Activated T-helper 2 cell treated with anti-CD3 and anti-CD28 coated beads, Interferon-gamma antibody, Interleukin-2, Interleukin-4, amounts not matched to agents 10 μg/mL and 5 μg/mL and 100 μg/mL, durations not matched to agents 14 hours and 24 hours and 36 hours (primary cell): ENCODE data around the gene SPATA6L. TPM values are rescaled to one million over a fixed set of nuclear protein-coding genes. Genes with fewer than 3 reads are reported as not detected.

Source experiments
- DNase-seq: peaks from one replicate; pipeline ENCODE4 v3.0.0; 2021; ENCODE audit warnings: low spot score
- H3K27ac Mint-ChIP-seq: one replicate; pipeline ENCODE4 v1.8.0; 2021; ENCODE audit warnings: mixed read lengths
- H3K27me3 Mint-ChIP-seq: one replicate; pipeline ENCODE4 v1.8.0; 2021; ENCODE audit warnings: low read depth, mixed read lengths
- H3K36me3 Mint-ChIP-seq: one replicate; pipeline ENCODE4 v1.8.0; 2021; ENCODE audit warnings: low read depth, mixed read lengths
- H3K4me1 Mint-ChIP-seq: one replicate; pipeline ENCODE4 v1.8.0; 2021; ENCODE audit warnings: low read depth, mixed read lengths
- H3K4me3 Mint-ChIP-seq: one replicate; pipeline ENCODE4 v1.8.0; 2021; ENCODE audit warnings: low read depth, mild to moderate bottlenecking, moderate library complexity, mixed read lengths
- H3K9me3 Mint-ChIP-seq: one replicate; pipeline ENCODE4 v1.8.0; 2021; ENCODE audit warnings: mixed read lengths
- intact Hi-C: fragments of 100-400 bp; cut with micrococcal nuclease; formaldehyde crosslinking; loops from one replicate; pipeline ENCODE4 v1.15.1; 2023
- total RNA-seq: library from RNA; stranded (reverse); gene quantifications from 2 replicates; pipeline ENCODE4 v1.2.3, GENCODE V29; 2022

SPATA6L gene
- total RNA-seq, 1 donor from 2014 or later = 0.68 TPM

GRCh38 chr9:4590430-4591122, 75.7 kb downstream of the SPATA6L start:
- intact Hi-C loops = no loop called here
- no peak for DNase-seq
- Mint-ChIP-seq H3K27me3 (peaks cover 7% of the 10 kb centered on the region), H3K27ac (no peak overlapping the region), H3K9me3 (no peaks in the 10 kb centered on the region), H3K4me1 (peaks cover 5% of the 10 kb centered on the region), H3K4me3 (no peak overlapping the region), H3K36me3 (no peaks in the 10 kb centered on the region)

- H3K4me3 Mint-ChIP-seq = no peak overlapping the region
- intact Hi-C loops = no loop called here
- peaks cover 4% of the 10 kb centered on the region for H3K27me3 Mint-ChIP-seq
- no peaks in the 10 kb centered on the region for H3K4me1 Mint-ChIP-seq
- H3K36me3 Mint-ChIP-seq = no peaks in the 10 kb centered on the region
- H3K27ac Mint-ChIP-seq = no peak overlapping the region
- DNase-seq = no peak
- no peaks in the 10 kb centered on the region for H3K9me3 Mint-ChIP-seq
These were observed 77.6 kb downstream of the SPATA6L start for GRCh38 chr9:4588721-4589120.

GRCh38 chr9:4585135-4585534, 81.1 kb downstream of the SPATA6L start:
- intact Hi-C loops = no loop called here
- no peak for DNase-seq
- no peak overlapping the region for H3K27ac Mint-ChIP-seq
- no peaks in the 10 kb centered on the region for H3K4me1 Mint-ChIP-seq
- H3K9me3 Mint-ChIP-seq = no peaks in the 10 kb centered on the region
- H3K4me3 Mint-ChIP-seq = no peak overlapping the region
- H3K27me3 Mint-ChIP-seq = peaks cover 3% of the 10 kb centered on the region
- H3K36me3 Mint-ChIP-seq = no peaks in the 10 kb centered on the region

GRCh38 chr9:4584636-4585035, 81.6 kb downstream of the SPATA6L start:
- H3K4me1 Mint-ChIP-seq = no peaks in the 10 kb centered on the region
- no peak overlapping the region for H3K27ac Mint-ChIP-seq
- no peak overlapping the region for H3K4me3 Mint-ChIP-seq
- intact Hi-C loops = no loop called here
- H3K36me3 Mint-ChIP-seq = no peaks in the 10 kb centered on the region
- H3K27me3 Mint-ChIP-seq = peaks cover 3% of the 10 kb centered on the region
- no peak for DNase-seq
- no peaks in the 10 kb centered on the region for H3K9me3 Mint-ChIP-seq

- intact Hi-C loops = no loop called here
- Mint-ChIP-seq H3K36me3 (no peaks in the 10 kb centered on the region), H3K4me1 (no peaks in the 10 kb centered on the region), H3K9me3 (no peaks in the 10 kb centered on the region), H3K27ac (no peak overlapping the region), H3K27me3 (no peaks in the 10 kb centered on the region), H3K4me3 (no peak overlapping the region)
- no peak for DNase-seq
These were observed 83.3 kb downstream of the SPATA6L start for GRCh38 chr9:4583001-4583400.

- H3K36me3 Mint-ChIP-seq = no peaks in the 10 kb centered on the region
- intact Hi-C loops = no loop called here
- H3K27ac Mint-ChIP-seq = no peak overlapping the region
- no peaks in the 10 kb centered on the region for H3K9me3 Mint-ChIP-seq
- H3K27me3 Mint-ChIP-seq = no peaks in the 10 kb centered on the region
- no peak overlapping the region for H3K4me3 Mint-ChIP-seq
- no peaks in the 10 kb centered on the region for H3K4me1 Mint-ChIP-seq
- DNase-seq = no peak
These were observed 84.3 kb downstream of the SPATA6L start for GRCh38 chr9:4581861-4582565.

GRCh38 chr9:4581035-4581760, 85.1 kb downstream of the SPATA6L start:
- Mint-ChIP-seq H3K4me1 (no peaks in the 10 kb centered on the region), H3K36me3 (no peaks in the 10 kb centered on the region), H3K27me3 (no peaks in the 10 kb centered on the region), H3K9me3 (no peaks in the 10 kb centered on the region), H3K27ac (no peak overlapping the region), H3K4me3 (no peak overlapping the region)
- DNase-seq = no peak
- intact Hi-C loops = no loop called here

GRCh38 chr9:4579001-4579400, 87.3 kb downstream of the SPATA6L start:
- Mint-ChIP-seq H3K4me1 (peaks cover 7% of the 10 kb centered on the region), H3K4me3 (no peak overlapping the region), H3K36me3 (no peaks in the 10 kb centered on the region), H3K27ac (no peak overlapping the region), H3K27me3 (no peaks in the 10 kb centered on the region), H3K9me3 (no peaks in the 10 kb centered on the region)
- intact Hi-C loops = no loop called here
- no peak for DNase-seq

- H3K27me3 Mint-ChIP-seq = no peaks in the 10 kb centered on the region
- no peak overlapping the region for H3K27ac Mint-ChIP-seq
- H3K9me3 Mint-ChIP-seq = no peaks in the 10 kb centered on the region
- H3K36me3 Mint-ChIP-seq = no peaks in the 10 kb centered on the region
- H3K4me3 Mint-ChIP-seq = no peak overlapping the region
- peaks cover 26% of the 10 kb centered on the region for H3K4me1 Mint-ChIP-seq
- DNase-seq = no peak
- intact Hi-C loops = no loop called here
These were observed 89.8 kb downstream of the SPATA6L start for GRCh38 chr9:4576448-4576847.

GRCh38 chr9:4575997-4576396, 90.3 kb downstream of the SPATA6L start:
- Mint-ChIP-seq H3K27me3 (no peaks in the 10 kb centered on the region), H3K9me3 (no peaks in the 10 kb centered on the region), H3K4me1 (peaks cover 26% of the 10 kb centered on the region), H3K4me3 (no peak overlapping the region), H3K36me3 (no peaks in the 10 kb centered on the region), H3K27ac (no peak overlapping the region)
- DNase-seq = no peak
- intact Hi-C loops = no loop called here

- no peaks in the 10 kb centered on the region for H3K27me3 Mint-ChIP-seq
- peaks cover 26% of the 10 kb centered on the region for H3K4me1 Mint-ChIP-seq
- H3K9me3 Mint-ChIP-seq = no peaks in the 10 kb centered on the region
- H3K36me3 Mint-ChIP-seq = no peaks in the 10 kb centered on the region
- no peak overlapping the region for H3K27ac Mint-ChIP-seq
- no peak overlapping the region for H3K4me3 Mint-ChIP-seq
- intact Hi-C loops = no loop called here
- no peak for DNase-seq
These were observed 91.5 kb downstream of the SPATA6L start for GRCh38 chr9:4574657-4575243.

GRCh38 chr9:4573634-4574389, 92.5 kb downstream of the SPATA6L start:
- H3K27ac Mint-ChIP-seq = no peak overlapping the region
- H3K4me3 Mint-ChIP-seq = no peak overlapping the region
- intact Hi-C loops = no loop called here
- H3K27me3 Mint-ChIP-seq = no peaks in the 10 kb centered on the region
- no peak for DNase-seq
- no peaks in the 10 kb centered on the region for H3K9me3 Mint-ChIP-seq
- peaks cover 26% of the 10 kb centered on the region for H3K4me1 Mint-ChIP-seq
- H3K36me3 Mint-ChIP-seq = no peaks in the 10 kb centered on the region
